Adrenal gland (tissue), 12 donors: ENCODE data around the gene KCNT2. TPM values are rescaled to one million over a fixed set of nuclear protein-coding genes. Genes with fewer than 3 reads are reported as not detected.

ENCODE experiments used
- DNase-seq, 7 donors: peaks; one replicate each; pipeline ENCODE4 v3.0.0-alpha.2; 2019 to 2020
- H3K27ac ChIP-seq, 5 donors: fragments of 200-600 bp; sonication (generic) in 4 of 5; 1 replicate in 3 of 5; 2 replicates in 2 of 5; pipeline versions ENCODE4 v1.5.1 to v1.8.0; 2016 to 2020; ENCODE audit warnings: mild to moderate bottlenecking in 1 of 5
- H3K27me3 ChIP-seq: fragments of 200-600 bp; 2 replicates; pipeline ENCODE4 v1.8.0; 2021
- H3K36me3 ChIP-seq, 2 donors: fragments of 200-600 bp; replicated peaks in 1 of 2; 1 replicate in 1 of 2; 2 replicates in 1 of 2; pipeline versions ENCODE4 v1.5.1 to v1.8.0; 2018 to 2022
- H3K4me1 ChIP-seq, 2 donors: fragments of 200-600 bp; replicated peaks in 1 of 2; 1 replicate in 1 of 2; 2 replicates in 1 of 2; pipeline versions ENCODE4 v1.5.1 to v1.8.0; 2018 to 2021
- H3K4me3 ChIP-seq, 4 donors: fragments of 200-600 bp; sonication (generic) in 3 of 4; one replicate each; pipeline ENCODE4 v1.5.1; 2016 to 2018
- H3K9me3 ChIP-seq, 3 donors: fragments of 200-600 bp; sonication (generic) in 1 of 3; replicated peaks in 1 of 3; 1 replicate in 2 of 3; 2 replicates in 1 of 3; pipeline versions ENCODE4 v1.5.1 to v1.8.0; 2016 to 2021
- CTCF ChIP-seq, 6 experiments: fragments of 450-650 bp in 4 of 6; fragments of 200-600 bp in 2 of 6; sonication (generic) in 1 of 6; IDR thresholded peaks; 1 replicate in 5 of 6; 2 replicates in 1 of 6; pipeline versions ENCODE4 v1.5.1 to v1.8.0; 2016 to 2021; ENCODE audit warnings: antibody characterized with exemption in 6 of 6, mild to moderate bottlenecking in 2 of 6, moderate library complexity in 1 of 6
- POLR2A ChIP-seq, 2 donors: fragments of 450-650 bp; IDR thresholded peaks; one replicate each; pipeline ENCODE4 v1.6.1; 2017; ENCODE audit warnings: antibody characterized with exemption in 2 of 2, mild to moderate bottlenecking in 2 of 2, moderate library complexity in 1 of 2
- WGBS, 4 donors: extraction: QIAGEN DNeasy Blood & Tissue Kit in 2 of 4; methylation state at CpG; one replicate each; pipeline versions ENCODE4 v1.1.5 to v1.1.7; 2013 to 2017; 5-methylcytosine and 5-hydroxymethylcytosine counted together
- intact Hi-C, 2 donors: fragments of 100-400 bp; cut with DNase I; formaldehyde crosslinking; loops; one replicate each; pipeline versions ENCODE4 v1.14.1 to v1.15.0; 2022 to 2023
- polyA plus RNA-seq, 3 donors: library from polyadenylated mRNA; stranded (reverse); fragments of 200-250 nt in 2 of 3; fragments of 350-450 nt in 1 of 3; fragmentation: Illumina TruSeq in 1 of 3; extraction: RNeasy Lipid Tissue Mini Kit (QIAGEN cat#74804) in 1 of 3; gene quantifications; one replicate each; pipeline ENCODE4 v1.2.3, GENCODE V29; 2013 to 2014
- total RNA-seq, 9 donors: library from RNA; depleted of rRNA in 4 of 9; stranded (reverse); fragments of >200 nt in 4 of 9; fragments of 120-200 nt in 1 of 9; fragmentation: NEBNext Ultra II Directional in 1 of 9; extraction: Animal tissue kit (Norgen Biotek cat#: 25700) in 1 of 9; gene quantifications; one replicate each; pipeline versions ENCODE4 v1.1.0 to v1.2.4, GENCODE V29; 2013 to 2023
- donor health status: healthy with polysubstance abuse.
- donor health status: Bipolar disorder and iron deficiency.
- donor health status: DM: yes; HTN: yes; CAD: no.
- donor health status: DM: no; HTN: no; CAD: no.
- donor health status: DM: no; HTN: no; CAD: no.
- donor health status: DM: yes; HTN: yes; CAD: no.

Gene KCNT2
- total and polyA plus RNA-seq, 12 donors = 0.54 to 4.0 (median 1.2) TPM

- WGBS, 4 donors = 52 to 70% (median 64%) methylated on average over 3 of the region's 3 CpGs
- intact Hi-C loops = no loop called here
- no peaks in the 10 kb centered on the region for H3K27me3 ChIP-seq
- H3K36me3 ChIP-seq = no peaks in the 10 kb centered on the region
- H3K9me3 ChIP-seq = no peaks in the 10 kb centered on the region
- H3K4me3 ChIP-seq = no peak overlapping the region
- no peak for TF ChIP-seq POLR2A (IDR thresholded peaks at IDR 0.05)
- TF ChIP-seq CTCF (IDR thresholded peaks at IDR 0.05) = no peak
- no peak overlapping the region for H3K27ac ChIP-seq
- no peaks in the 10 kb centered on the region for H3K4me1 ChIP-seq
- DNase-seq = no peak
Measured at GRCh38 chr1:196546272-196547111, 61.7 kb downstream of the KCNT2 start.

GRCh38 chr1:196545222-196545621 lies 63.0 kb downstream of the KCNT2 start:
- H3K27me3 ChIP-seq = no peaks in the 10 kb centered on the region

GRCh38 chr1:196544617-196545016 lies 63.6 kb downstream of the KCNT2 start:
- no peaks in the 10 kb centered on the region for H3K36me3 ChIP-seq
- no peaks in the 10 kb centered on the region for H3K4me1 ChIP-seq
- no peaks in the 10 kb centered on the region for H3K9me3 ChIP-seq
- intact Hi-C loops = no loop called here
- H3K27ac ChIP-seq = no peak overlapping the region
- H3K4me3 ChIP-seq = no peak overlapping the region
- no peak for TF ChIP-seq POLR2A (IDR thresholded peaks at IDR 0.05)
- no peak for TF ChIP-seq CTCF (IDR thresholded peaks at IDR 0.05)
- H3K27me3 ChIP-seq = no peaks in the 10 kb centered on the region
- DNase-seq = no peak
- 38 to 53% (median 51%) methylated on average over 1 of the region's 1 CpG for whole genome bisulfite sequencing, 4 donors

More at GRCh38 chr1:196545222-196545621, 63.0 kb downstream of the KCNT2 start:
- 79 to 97% (median 88%) methylated on average over 1 of the region's 1 CpG for WGBS, 4 donors
- TF ChIP-seq POLR2A (IDR thresholded peaks at IDR 0.05) (no peak), CTCF (IDR thresholded peaks at IDR 0.05) (no peak)
- Histone ChIP-seq H3K9me3 (no peaks in the 10 kb centered on the region), H3K4me1 (no peaks in the 10 kb centered on the region), H3K27ac (no peak overlapping the region), H3K36me3 (no peaks in the 10 kb centered on the region), H3K4me3 (no peak overlapping the region)
- no peak for DNase-seq
- intact Hi-C loops = no loop called here

- Histone ChIP-seq H3K27me3 (no peaks in the 10 kb centered on the region), H3K4me3 (no peak overlapping the region), H3K36me3 (no peaks in the 10 kb centered on the region), H3K27ac (no peak overlapping the region), H3K9me3 (no peaks in the 10 kb centered on the region), H3K4me1 (no peaks in the 10 kb centered on the region)
- DNase-seq = no peak
- TF ChIP-seq CTCF (IDR thresholded peaks at IDR 0.05) = no peak
- no peak for TF ChIP-seq POLR2A (IDR thresholded peaks at IDR 0.05)
- intact Hi-C loops = no loop called here
- 64 to 77% (median 73%) methylated on average over 3 of the region's 3 CpGs for WGBS, 4 donors
Measured at GRCh38 chr1:196543833-196544232, 64.4 kb downstream of the KCNT2 start.
